Stimulated activated CD4-positive, alpha-beta T cell treated with anti-CD3 and anti-CD28 coated beads, Interleukin-15, amount 100 ng/mL, for 24 hours (primary cell): ENCODE results near the gene GBP5.
"Not testable (repeated sequence)": the region's sequence is repeated elsewhere in the genome, so short reads cannot be mapped to it uniquely, and the experiment has no call there.

ENCODE experiments used
- DNase-seq: peaks from one replicate; pipeline ENCODE4 v3.0.0-alpha.2; 2020

GBP5 gene

DNA sequence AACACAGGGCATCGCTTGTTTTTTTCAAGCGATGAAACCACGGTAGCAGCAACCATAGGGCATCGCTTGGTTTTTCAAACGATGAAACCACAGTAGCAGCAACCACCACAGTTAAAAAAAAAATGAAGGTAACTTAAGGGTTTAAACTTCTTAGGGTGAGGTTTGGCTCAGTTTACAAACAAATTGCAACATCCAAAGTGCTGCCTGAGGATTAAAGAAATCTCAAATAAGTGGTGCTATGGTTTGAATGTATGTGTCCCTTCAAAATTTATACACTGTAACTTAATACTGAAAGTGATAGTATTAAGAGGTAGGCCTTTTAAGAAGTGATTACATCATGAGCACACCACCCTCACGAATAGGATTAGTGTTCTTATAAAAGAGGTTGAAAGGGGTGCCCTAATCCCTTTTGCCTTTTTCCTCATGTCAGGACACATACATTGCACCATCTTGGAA, 6.4 kb upstream of the GBP5 start:
- DNase-seq: no peak

DNA sequence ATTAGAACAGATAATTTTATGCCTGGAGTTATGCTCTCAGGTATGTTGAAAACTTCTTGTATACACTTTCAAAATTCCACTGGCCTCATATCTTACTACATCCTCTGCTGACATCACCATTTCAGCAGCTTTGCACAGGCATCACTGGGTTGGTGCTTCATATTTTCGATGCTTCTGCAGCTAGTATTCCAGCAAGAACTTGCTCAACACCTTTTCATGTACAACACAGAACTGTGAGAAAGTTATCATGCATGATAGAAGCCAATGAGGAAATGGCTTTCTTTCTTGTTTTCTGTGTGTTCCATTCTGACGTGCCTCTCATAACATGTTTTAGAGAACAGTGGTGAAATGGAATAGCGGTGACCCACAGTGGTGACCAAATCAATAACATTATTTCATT, 5.1 kb upstream of the GBP5 start:
- DNase-seq: no peak

DNA sequence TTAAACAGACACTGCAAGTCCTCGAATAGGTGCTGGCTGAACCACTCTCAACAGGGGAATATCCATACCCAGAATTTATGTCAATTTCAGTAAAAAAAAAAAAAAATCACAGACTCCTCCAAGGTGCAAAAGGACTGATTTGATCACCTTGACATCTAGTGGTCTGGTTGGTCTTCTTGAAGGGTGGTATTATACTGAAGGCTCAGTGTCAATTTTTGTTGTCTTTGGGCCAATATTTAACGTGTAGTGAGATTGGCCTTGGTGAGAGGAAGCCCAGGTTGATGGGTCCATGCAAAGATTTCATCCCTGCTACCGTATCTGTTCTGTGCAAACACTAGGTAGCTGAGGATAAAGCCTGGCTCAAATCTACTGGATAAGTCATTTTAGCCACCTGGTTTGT, 4.0 kb upstream of the GBP5 start:
- DNase-seq: no peak

DNA sequence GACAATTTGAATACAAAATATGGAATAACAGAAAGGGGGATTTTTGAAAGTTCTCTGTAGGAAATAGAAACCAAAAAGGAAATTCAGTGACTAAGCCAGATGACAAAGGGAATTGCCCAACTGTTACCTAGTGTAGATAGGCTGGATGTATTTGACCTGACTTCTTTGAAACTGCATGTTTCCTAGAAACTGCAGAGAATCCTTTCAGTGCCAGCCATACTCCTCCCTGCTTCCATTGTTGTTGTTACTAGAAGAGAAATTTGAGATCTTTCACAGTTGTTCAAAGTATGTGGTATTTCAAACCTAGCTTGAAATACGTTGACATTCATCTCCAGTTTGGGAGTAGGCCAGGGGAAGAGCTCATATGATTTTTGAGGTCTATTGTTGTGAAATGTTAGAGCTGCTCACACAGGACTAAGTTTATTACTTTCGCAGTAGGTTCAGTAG, 1.8 kb upstream of the GBP5 start:
- no peak for DNase-seq

DNA sequence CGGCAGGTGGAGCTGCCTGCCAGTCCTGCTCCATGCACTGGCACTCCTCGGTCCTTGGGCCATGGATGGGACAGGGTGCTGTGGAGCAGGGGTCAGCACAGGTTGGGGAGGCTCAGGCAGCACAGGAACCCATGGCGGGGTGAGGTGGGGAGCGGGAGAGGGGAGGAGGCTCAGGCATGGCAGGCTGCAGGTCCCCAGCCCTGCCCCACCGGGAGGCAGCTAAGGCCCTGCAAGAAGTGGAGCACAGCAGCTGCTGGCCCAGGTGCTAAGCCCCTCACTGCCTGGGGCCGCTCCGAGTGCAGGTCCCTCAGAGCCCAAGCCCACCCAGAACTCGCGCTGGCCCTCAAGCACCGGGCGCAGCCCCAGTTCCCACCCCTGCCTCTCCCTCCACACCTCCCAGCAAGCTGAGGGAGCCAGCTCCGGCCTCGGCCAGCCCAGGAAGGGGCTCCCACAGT, 691 bp upstream of the GBP5 start:
- DNase-seq: no peak

DNA sequence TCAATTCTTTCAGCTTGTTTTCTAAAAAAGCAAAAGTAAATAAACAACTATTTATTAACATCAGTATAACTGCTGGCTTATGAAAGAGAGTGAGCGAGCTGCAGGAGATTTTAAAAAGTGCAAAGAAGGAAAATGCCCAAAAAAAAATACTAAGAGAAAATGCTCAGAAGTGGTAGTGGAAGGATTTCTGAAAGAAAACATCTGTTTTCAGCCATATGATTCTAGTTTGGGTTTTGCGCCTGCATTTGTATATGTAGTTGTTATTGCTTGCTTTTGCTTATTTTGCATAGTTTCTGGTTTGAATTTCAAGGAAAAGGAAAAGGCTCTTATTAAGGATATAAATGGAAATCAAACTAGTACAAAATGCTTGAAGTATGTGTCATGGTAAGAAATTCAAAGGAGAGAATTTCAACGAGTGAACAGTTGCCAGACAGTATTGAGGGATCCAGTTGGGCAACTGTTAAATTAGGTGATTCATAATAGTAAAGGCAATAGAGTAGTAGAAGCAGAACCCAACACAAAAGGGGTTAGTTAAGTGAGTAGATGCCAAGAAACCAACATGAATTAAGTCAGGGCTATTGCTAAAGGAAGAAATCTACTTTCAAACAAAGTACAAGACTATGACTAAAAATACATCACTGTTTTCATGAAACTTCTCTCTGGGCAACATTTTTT, 1.2 kb downstream of the GBP5 start:
- no peak for DNase-seq

DNA sequence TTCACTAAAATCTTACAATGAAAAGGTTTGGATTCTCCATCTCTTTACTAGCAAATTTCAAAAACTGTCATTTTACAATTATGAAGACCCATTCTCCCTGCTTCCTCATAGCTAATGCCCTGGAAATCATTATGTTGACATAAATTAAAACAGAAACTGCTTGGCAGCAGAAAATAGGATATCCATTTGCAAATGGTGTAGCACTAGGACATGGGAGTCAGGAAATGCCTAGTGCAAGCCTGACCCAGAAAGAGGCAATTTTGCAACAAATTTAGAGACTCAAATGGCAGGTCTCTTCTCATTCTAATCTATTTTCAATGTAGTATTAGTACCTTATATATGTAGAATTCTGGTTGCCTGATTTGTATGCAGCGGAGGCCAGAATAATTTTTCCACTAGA, 2.2 kb downstream of the GBP5 start:
- no peak for DNase-seq

DNA sequence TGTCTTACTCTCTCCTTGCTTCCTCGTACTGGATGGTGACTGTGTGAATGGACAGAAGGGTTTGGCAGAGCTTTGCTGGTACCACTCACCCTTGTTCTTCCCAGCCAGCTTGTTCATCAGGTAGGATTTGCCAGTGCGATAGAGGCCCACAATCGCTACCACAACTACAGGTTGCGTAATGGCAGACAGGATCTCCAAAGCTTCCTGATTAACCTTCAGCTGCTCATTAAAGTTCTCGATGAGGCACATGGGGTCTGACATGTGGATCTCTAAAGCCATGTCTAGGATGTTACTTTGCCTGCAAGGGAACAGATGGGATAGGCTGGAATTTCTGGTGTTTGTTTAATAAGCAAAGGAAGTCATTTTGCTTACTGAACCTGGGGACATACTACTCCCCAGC, 3.4 kb downstream of the GBP5 start:
- no peak for DNase-seq

DNA sequence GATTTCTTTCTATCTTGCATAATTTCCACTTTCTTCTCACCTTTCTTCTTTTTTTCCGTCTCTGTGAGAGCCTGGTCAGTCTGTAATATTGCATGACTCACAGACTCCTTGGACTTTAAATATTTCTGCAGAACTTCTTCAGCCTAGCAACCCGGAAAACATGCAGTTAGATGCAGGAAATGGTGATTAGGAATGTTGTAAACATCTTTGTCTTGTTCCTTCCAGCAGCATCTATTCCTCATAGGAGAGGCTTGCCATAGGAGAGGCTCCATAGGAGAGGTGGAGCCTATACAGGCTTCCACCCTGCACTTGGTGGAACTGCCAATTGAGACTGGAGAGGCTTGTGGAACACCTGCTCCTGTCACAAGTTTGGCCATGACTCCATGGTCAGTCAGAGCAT, 10.0 kb downstream of the GBP5 start:
- no peak for DNase-seq

DNA sequence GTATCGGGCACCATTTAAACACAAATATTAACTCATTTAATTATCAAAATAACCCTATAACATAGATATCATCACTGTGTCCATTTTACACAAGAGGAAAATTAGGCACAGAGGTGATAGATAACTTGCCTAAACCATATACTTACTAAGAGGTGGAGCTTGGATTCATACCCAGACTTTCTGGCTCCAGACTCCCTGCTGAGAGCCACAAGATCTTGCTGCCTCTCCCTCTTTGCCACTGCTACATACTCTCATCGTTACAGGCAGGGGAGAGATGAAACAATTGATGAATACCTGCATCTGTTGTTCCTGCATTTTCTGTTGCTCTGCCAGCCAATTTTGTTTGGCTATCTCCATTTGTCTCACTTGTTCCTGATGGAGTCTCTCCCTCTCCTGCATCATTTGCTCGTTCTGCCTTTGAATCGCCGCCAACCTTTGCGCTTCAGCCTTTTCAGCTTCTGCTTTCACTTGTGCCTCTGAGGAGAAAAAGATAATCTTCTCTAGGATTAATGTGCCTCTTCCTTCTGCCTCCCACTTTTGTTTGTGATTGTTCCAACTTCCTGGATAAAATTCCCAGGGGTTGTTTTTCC, 10.6 kb downstream of the GBP5 start:
- no peak for DNase-seq

DNA sequence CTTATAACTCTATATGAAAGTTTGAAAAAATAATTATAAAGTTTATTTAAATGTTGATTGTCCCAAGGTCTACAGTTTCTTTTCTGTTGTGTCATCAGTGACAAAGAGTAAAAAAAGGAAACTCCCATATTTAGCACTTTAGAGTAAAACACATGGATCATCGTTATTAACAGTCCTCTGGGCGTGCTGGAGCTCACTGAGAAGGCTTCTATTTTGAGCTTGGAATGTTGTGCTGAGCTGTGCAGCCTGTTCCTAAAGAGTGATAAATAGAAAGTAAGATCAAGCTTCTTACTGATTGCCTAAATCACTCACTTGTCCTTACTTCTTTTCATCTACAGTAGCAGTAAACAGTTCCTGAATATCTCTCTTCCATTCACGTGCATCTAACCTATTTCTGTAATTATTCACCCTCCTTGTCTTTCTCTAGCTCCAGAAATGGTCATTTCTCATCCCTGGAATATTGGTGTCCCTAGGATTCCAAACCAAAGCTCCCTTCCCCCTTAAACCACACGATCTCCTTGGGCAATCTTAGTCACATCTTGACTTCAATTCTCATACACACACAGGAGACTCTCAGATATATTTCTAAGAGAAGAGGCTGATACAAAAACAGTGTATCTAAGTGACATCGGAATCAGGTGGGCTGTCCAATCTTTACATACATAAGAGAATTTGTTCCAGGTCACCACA, 11.9 kb downstream of the GBP5 start:
- no peak for DNase-seq

DNA sequence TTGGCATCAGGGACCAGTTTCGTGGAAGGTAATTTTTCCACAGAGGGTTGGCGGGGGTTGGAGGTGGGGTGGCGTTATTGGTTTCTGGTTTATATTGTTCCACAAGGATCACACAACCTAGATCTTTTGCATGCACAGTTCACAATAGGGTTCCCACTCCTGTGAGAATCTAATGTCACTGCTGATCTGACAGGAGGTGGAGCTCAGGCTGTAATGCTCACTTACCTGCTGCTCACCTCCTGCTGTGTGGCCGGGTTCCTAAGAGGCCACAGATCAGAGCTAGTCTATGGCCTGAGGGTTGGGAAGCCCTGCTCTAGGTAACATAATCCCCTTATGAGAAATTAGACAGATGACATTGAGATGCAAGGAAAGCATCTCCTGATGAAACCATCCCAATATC, 12.6 kb downstream of the GBP5 start:
- DNase-seq: no peak

DNA sequence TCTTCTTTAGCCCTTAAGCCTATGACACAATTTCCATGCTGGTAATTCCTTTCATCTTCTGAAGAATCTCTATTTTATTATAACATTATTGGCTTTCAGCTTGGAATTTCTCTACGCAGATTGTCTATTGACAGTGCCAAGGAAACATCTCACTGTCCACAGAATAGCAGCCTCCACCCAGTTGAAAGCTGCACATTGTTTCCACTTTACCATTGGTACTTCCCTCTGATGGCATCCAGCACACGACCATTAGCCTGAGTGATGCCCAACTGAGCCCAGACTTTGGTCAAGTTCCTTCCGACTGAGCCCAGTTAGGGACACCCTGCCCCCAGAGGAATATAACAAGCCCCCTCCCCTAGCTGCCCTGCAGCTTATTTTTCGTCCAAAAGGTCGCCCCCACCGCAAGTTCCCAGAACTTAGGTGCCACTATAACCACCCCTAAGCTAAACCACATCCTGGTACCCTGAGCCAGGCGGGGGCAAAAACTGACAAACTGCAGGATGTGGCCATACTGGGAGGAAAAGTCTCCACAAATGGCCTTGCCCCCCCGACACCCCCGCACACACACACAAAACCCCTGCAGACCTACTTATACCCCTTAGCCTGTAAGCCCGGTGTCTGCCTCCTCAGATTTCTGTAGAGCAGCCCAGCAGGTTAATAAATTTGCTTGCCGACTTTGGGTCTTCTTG, 13.2 kb downstream of the GBP5 start:
- peak; percentile 54 for DNase-seq

DNA sequence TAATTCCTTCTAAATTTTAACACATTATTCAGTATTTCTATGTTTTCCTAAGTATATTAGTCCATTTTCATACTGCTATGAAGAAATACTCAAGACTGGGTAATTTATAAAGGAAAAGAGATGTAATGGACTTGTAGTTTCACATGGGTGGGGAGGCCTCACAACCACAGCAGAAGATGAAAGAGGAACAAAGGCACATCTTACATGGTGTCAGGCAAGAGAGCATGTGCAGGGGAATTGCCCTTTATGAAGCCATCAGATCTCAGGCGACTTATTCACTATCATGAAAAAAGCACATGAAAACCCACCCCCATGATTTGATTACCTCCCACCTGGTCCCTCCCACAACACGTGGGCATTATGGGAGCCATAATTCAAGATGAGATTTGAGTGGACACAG, 15.6 kb downstream of the GBP5 start:
- DNase-seq: no peak

DNA sequence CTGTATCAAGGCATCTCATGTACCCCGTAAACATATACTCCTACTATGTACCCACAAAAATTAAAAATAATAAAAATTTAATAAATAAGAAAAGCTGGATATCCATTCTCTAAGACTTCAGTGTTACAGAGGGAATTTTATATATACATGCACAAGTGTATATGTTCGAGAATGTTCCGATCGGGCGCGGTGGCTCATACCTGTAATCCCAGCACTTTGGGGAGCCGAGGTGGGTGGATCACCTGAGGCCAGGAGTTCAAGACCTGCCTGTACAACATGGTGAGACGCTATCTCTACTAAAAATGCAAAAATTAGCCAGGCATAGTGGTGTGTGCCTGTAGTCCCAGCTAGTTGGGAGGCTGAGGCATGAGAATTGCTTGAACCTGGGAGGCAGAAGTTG, 17.1 kb downstream of the GBP5 start:
- not testable (repeated sequence) for DNase-seq

DNA sequence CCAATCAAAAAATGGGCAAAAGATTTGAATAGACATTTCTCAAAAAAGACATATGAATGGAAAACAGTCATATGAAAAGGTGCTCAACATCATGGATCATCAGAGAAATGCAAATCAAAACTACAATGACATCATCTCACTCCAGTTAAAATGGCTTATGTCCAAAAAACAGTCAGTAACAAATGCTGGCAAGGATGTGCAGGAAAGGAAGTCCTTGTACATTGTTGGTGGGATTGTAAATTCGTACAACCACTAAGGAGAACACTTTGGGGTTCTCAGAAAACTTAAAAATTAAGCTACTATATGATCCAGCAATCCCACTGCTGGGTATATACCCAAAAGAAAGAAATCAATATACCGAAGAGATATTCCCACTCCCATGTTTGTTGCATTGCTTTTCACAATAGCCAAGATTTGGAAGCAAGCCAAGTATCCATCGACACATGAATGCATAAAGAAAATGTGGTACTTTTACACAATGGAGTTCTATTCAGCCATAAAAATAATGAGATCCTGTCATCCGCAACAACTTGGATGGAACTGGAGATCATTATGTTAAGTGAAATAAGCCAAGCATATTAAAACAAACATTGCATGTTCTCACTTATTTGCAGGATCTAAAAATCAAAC, 17.9 kb downstream of the GBP5 start:
- DNase-seq: no peak

DNA sequence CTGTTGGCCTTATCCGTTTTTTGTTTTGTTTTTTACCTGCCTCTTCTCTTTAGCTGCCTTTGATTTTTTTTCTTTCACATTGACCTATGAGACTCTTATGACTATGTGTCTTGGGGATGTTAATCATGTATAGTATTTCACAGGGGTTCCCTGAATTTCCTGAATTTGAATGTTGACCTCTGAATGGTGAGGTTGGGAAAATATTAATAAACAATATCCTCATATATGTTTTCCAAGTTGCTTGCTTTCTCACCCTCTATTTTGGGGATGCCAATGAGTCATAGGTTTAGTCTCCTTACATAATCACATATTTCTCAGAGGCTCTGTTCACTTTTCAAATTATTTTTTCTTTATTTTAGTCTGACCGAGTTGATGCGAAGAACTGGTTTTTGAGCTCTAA, 29.6 kb downstream of the GBP5 start:
- DNase-seq: no peak
